Activated naive CD8-positive, alpha-beta T cell treated with anti-CD3 and anti-CD28 coated beads, Interleukin-2, amount 10 ng/mL, durations not matched to agents 7 days and 5 days (primary cell): ENCODE measurements around the gene E2F3. TPM values are rescaled to one million over a fixed set of nuclear protein-coding genes. Genes with fewer than 3 reads are reported as not detected.

Source experiments
- ATAC-seq: fragments of 150-1000 bp; cut with Tn5 transposase; one replicate; pipeline ENCODE4 v1.10.0; 2021; ENCODE audit warnings: low read depth, moderate library complexity
- POLR2A ChIA-PET: fragments of 350-600 bp; sonication (Branson Sonifier 250); formaldehyde crosslinking; loops from one replicate; lab custom pipeline; 2021; ENCODE audit warnings: antibody characterized with exemption; lab: Charles Lee
- DNase-seq: peaks from one replicate; pipeline ENCODE4 v3.0.0; 2021
- H3K27ac Mint-ChIP-seq: one replicate; pipeline ENCODE4 v1.8.0; 2022; ENCODE audit warnings: mild to moderate bottlenecking, mixed read lengths
- H3K27me3 Mint-ChIP-seq: one replicate; pipeline ENCODE4 v1.8.0; 2022; ENCODE audit warnings: mild to moderate bottlenecking, moderate library complexity, mixed read lengths
- H3K36me3 Mint-ChIP-seq: one replicate; pipeline ENCODE4 v1.8.0; 2021; ENCODE audit warnings: mild to moderate bottlenecking, mixed read lengths
- H3K4me1 Mint-ChIP-seq: one replicate; pipeline ENCODE4 v1.8.0; 2021; ENCODE audit warnings: mixed read lengths
- H3K4me3 Mint-ChIP-seq: one replicate; pipeline ENCODE4 v1.8.0; 2022; ENCODE audit warnings: mild to moderate bottlenecking, moderate library complexity, mixed read lengths
- H3K9me3 Mint-ChIP-seq: one replicate; pipeline ENCODE4 v1.8.0; 2021; ENCODE audit warnings: mixed read lengths
- total RNA-seq, 2 experiments: library from RNA; stranded (reverse); gene quantifications; one replicate each; pipeline ENCODE4 v1.2.3, GENCODE V29; 2021

The E2F3 gene
- total RNA-seq, 2 experiments from 2014 or later, result 26.8 to 28.0 TPM

DNA sequence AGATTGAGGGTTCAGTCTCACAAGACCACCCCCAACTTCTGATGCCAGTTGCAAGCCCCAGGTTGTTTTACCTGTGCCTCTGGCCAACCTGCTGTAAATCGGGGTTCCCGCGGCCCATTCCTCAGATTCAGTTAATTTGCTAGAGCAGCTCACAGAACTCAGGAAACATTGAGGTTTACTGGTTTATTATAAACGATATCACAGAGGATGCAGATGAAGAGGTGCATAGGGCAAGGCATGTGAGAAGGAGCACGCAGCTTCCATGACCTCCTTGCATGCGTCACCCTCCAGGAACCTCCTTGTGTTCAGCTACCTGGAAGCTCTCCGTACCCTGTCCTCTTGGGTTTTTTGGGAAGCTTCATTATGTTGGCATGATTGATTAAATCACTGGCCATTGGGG, 66.5 kb downstream of the E2F3 start:
- no peaks in the 10 kb centered on the region for H3K9me3 Mint-ChIP-seq
- DNase-seq (no peak), ATAC-seq (no peak)
- no peak overlapping the region for H3K4me3 Mint-ChIP-seq
- H3K27me3 Mint-ChIP-seq, result no peaks in the 10 kb centered on the region
- peaks cover 22% of the 10 kb centered on the region for H3K4me1 Mint-ChIP-seq
- POLR2A ChIA-PET, result no interaction called here
- H3K27ac Mint-ChIP-seq, result no peak overlapping the region
- H3K36me3 Mint-ChIP-seq, result peaks cover 46% of the 10 kb centered on the region

DNA sequence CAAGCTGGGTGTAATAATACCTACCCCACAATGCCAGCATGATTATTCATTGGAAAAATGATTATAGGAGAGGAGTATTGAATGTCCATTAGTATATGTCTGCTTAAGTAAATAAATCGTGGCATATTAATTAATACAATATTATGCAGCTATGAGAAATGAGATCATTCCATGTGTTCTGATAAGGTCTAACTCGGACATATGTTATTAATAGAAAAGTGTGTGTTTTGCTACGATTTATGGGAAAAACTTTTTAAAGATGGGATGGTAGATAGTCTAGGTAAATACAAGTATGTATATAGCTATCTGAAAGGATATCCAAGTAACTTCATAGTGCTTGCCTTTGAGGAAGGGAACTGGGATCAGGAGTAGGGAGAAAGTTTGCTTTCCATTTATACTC, 71.1 kb downstream of the E2F3 start:
- no peaks in the 10 kb centered on the region for H3K27me3 Mint-ChIP-seq
- H3K36me3 Mint-ChIP-seq, result peaks cover 18% of the 10 kb centered on the region
- H3K4me3 Mint-ChIP-seq, result no peak overlapping the region
- H3K9me3 Mint-ChIP-seq, result no peaks in the 10 kb centered on the region
- no peak for ATAC-seq
- no peak overlapping the region for H3K27ac Mint-ChIP-seq
- POLR2A ChIA-PET, result no interaction called here
- H3K4me1 Mint-ChIP-seq, result peaks cover 20% of the 10 kb centered on the region
- DNase-seq, result no peak

DNA sequence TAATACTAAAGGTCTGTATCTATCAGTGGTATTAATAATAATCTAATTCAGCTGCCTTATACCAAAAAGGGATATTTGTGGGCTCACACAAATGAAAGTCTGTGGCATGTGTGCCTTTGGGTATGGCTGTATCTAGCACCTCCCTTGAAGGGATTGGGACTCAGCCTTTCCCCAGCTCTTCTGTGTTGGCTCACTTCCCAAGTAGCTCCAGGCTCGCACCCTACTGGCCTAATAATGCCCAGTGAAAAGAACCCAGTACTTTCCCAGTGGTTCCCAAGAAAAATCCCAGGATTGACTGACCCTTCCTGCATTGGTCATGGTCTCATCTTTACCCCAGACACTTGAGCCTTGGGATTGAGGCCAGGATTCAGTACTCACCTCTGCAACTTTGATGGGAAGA, 71.8 kb downstream of the E2F3 start:
- POLR2A ChIA-PET, result no interaction called here
- peaks cover 18% of the 10 kb centered on the region for H3K36me3 Mint-ChIP-seq
- no peak for ATAC-seq
- no peaks in the 10 kb centered on the region for H3K9me3 Mint-ChIP-seq
- peaks cover 16% of the 10 kb centered on the region for H3K4me1 Mint-ChIP-seq
- no peak for DNase-seq
- H3K4me3 Mint-ChIP-seq, result no peak overlapping the region
- no peak overlapping the region for H3K27ac Mint-ChIP-seq
- no peaks in the 10 kb centered on the region for H3K27me3 Mint-ChIP-seq

DNA sequence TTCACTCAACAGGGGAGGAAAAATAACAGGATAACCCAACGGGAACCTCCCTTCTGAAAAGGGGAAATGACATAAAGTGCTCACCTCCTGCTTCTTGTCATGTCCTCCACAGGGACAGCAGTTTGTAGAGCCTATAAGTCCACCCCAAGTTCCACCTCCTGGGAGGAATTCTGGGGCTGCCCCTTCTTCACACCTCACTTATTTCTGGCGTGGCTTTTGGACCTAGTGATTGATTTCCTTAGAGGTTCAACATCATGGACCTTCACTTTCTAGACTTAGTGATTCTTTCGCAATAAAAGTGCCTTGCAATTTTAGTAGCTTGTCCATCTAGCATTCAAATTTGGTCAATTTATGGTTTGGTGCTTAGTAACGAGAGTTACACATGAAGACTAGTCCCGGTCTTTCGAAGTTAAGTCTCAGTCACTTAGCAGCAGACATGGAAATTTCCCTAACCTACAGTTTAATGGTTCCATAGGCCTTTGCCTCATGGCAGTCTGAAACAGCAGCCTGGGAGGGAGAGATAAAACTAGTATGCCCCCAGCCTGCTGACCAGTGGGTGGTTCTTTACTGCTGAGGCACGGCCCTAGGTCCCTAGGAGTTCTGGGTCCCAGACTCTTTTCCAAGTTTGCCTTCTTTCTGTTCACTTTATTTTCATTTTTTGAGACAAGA, 73.3 kb downstream of the E2F3 start:
- DNase-seq (no peak), ATAC-seq (no peak)
- POLR2A ChIA-PET, result no interaction called here
- Mint-ChIP-seq H3K9me3 (no peaks in the 10 kb centered on the region), H3K36me3 (peaks cover 12% of the 10 kb centered on the region), H3K4me3 (no peak overlapping the region), H3K4me1 (peaks cover 14% of the 10 kb centered on the region), H3K27me3 (no peaks in the 10 kb centered on the region), H3K27ac (no peak overlapping the region)

DNA sequence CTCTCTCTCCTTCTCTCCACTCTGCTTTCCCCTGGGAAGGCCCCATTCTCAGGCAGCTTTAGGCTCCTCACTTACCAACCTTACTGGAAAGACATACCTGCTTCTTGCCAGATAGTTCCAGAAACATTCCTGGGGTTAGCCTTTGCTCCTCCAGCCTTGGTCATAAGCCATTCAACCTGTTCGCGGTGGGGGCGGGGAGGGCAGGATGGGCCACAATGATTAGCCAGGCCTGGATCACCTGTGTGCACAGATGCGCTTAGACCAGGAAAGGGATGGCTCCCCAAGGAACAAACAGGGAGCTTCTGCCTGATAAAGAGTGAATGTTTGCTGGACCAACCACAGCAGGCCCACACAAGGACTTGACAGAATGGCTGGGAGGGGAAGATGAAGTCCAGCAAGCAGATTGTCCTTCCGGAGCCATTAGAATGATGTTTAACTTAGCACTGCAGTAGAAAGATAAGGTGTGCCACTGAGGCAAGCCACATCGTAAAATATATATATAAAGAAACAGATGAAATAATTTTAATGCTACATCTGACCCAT, 74.9 kb downstream of the E2F3 start:
- Mint-ChIP-seq H3K27me3 (no peaks in the 10 kb centered on the region), H3K27ac (no peak overlapping the region), H3K9me3 (no peaks in the 10 kb centered on the region), H3K4me1 (peaks cover 14% of the 10 kb centered on the region), H3K36me3 (peaks cover 15% of the 10 kb centered on the region), H3K4me3 (no peak overlapping the region)
- POLR2A ChIA-PET, result no interaction called here
- ATAC-seq, result no peak
- DNase-seq, result no peak

DNA sequence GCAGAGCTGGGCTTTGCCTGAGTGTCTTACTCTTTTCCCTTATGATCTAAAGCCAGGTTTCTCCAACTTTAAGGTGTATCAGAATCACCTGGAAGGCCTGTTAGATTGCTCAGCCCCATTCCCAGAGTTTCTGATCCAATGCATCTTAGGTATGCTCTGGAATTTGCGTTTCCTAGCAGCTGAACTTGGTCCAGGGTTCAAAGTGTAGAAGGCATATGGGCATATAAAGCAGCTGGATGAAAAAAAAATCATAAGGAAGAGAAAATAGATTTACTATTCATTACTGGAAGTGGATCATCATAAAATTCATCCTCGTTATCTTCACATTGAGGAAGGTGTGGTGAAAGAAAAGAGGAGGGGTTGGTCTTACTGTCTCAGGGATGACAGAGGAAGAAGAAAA, 75.8 kb downstream of the E2F3 start:
- Mint-ChIP-seq H3K4me1 (peaks cover 14% of the 10 kb centered on the region), H3K27ac (no peak overlapping the region), H3K9me3 (no peaks in the 10 kb centered on the region), H3K4me3 (no peak overlapping the region), H3K27me3 (no peaks in the 10 kb centered on the region), H3K36me3 (peaks cover 20% of the 10 kb centered on the region)
- POLR2A ChIA-PET, result no interaction called here
- DNase-seq, result no peak
- ATAC-seq, result no peak

DNA sequence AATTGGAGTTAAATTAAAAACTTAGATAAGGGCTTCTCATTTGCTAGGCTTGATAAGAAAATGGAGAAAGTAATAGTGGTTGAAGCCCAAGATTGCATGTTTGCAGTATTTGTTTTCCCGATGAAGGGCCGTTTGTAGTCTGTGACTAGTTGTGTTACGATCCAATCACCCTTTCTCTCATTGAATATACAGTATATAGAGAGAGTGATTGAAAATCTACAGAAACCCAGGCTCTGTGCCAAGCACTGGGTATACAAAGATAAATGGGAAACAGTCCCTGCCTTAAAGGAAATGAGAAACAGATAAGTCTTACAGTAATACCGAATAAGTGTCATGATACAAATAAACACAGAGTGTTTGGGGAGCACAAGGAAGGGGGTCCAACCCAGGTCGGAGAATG, 77.4 kb downstream of the E2F3 start:
- Mint-ChIP-seq H3K4me3 (no peak overlapping the region), H3K27ac (no peak overlapping the region), H3K27me3 (no peaks in the 10 kb centered on the region), H3K9me3 (no peaks in the 10 kb centered on the region), H3K36me3 (peaks cover 24% of the 10 kb centered on the region), H3K4me1 (peaks cover 9% of the 10 kb centered on the region)
- DNase-seq (no peak), ATAC-seq (no peak)
- POLR2A ChIA-PET, result no interaction called here

DNA sequence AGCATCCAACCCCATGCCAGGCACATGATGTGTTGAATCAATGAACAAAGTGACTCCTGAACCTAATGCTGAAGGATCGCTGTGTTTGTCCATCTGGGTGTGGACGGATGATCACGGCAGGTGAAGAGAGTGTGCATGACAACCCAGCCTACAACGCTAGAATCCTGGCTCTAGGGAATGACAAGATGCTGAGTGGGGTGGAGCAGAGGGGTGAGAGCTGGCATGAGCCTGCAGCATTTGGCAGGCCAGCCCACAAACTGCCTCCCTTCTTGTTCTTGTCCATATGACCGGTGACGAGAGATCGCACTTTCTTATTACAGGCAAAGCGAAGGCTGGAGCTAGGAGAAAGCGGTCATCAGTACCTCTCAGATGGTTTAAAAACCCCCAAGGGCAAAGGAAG, 77.8 kb downstream of the E2F3 start:
- H3K4me3 Mint-ChIP-seq, result no peak overlapping the region
- ATAC-seq (no peak), DNase-seq (no peak)
- H3K27ac Mint-ChIP-seq, result no peak overlapping the region
- H3K27me3 Mint-ChIP-seq, result no peaks in the 10 kb centered on the region
- H3K9me3 Mint-ChIP-seq, result no peaks in the 10 kb centered on the region
- POLR2A ChIA-PET, result no interaction called here
- H3K36me3 Mint-ChIP-seq, result peaks cover 28% of the 10 kb centered on the region
- H3K4me1 Mint-ChIP-seq, result peaks cover 4% of the 10 kb centered on the region

DNA sequence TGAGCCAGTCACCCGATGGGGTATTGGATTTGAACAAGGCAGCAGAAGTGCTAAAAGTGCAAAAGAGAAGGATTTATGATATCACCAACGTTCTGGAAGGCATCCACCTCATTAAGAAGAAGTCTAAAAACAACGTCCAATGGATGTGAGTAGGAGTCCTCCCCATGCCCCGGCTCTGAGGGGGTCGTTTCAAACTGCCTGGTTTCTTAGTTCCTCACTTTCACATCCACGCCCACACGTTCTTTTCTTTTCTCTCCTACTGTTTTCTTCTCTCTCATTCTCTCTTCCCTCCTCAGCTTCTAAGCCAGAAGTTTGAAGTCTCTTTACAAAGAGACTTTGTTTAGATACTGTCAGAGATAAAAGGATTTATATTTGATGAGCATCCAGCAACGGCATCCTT, 79.6 kb downstream of the E2F3 start:
- DNase-seq (no peak), ATAC-seq (no peak)
- POLR2A ChIA-PET, result no interaction called here
- peaks cover 2% of the 10 kb centered on the region for H3K4me1 Mint-ChIP-seq
- peaks cover 38% of the 10 kb centered on the region for H3K36me3 Mint-ChIP-seq
- no peak overlapping the region for H3K4me3 Mint-ChIP-seq
- H3K27ac Mint-ChIP-seq, result no peak overlapping the region
- no peaks in the 10 kb centered on the region for H3K27me3 Mint-ChIP-seq
- no peaks in the 10 kb centered on the region for H3K9me3 Mint-ChIP-seq

DNA sequence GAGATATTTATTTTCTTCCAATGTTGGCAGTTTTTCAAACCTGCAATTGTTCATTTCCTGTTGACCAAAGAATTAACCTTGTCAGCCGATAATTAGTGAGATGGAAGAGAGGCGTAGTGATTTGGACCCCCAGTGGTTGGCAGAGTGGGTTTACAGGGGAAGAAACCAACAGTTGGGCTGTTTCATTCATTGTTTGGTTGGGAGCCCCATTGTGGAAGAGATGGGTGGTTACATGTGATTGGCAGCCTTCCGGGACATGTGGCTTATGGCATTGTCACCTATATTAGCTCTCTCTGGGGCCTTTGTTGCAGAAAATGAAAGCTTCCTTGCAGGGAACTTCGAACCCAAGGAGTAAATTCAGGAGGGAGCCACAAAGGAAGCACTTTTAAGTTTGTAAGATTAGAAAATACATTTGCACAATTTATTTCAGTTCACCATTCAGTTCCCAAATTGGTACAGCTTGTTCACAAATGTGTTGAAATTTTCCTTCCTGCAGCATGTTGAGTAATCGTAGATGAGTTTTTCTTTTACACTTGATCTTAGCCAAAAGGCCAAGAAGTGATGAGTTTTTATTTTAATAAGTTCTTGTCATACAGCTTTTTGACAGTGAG, 82.3 kb downstream of the E2F3 start:
- no peak overlapping the region for H3K27ac Mint-ChIP-seq
- POLR2A ChIA-PET, result no interaction called here
- H3K4me1 Mint-ChIP-seq, result peaks cover 1% of the 10 kb centered on the region
- H3K9me3 Mint-ChIP-seq, result no peaks in the 10 kb centered on the region
- peaks cover 57% of the 10 kb centered on the region for H3K36me3 Mint-ChIP-seq
- H3K27me3 Mint-ChIP-seq, result no peaks in the 10 kb centered on the region
- H3K4me3 Mint-ChIP-seq, result no peak overlapping the region
- ATAC-seq (no peak), DNase-seq (no peak)

DNA sequence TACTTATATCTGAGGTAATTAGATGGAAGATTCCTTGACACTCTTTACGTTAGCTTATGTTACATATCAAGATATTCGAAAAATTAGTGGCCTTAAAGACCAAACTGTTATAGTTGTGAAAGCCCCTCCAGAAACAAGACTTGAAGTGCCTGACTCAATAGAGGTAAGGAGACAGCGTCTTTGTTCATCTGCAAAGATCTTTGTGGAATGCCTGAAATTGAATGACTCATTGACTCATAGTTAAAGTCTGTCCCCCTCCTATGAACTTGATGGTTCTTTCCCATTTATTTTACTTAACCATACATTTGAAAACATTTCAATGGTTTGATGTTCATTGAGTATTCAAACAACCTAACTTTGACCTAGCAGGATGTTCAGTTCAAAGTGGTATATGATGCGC, 85.0 kb downstream of the E2F3 start:
- Mint-ChIP-seq H3K27me3 (no peaks in the 10 kb centered on the region), H3K9me3 (no peaks in the 10 kb centered on the region), H3K27ac (no peak overlapping the region), H3K36me3 (peaks cover 65% of the 10 kb centered on the region), H3K4me3 (no peak overlapping the region), H3K4me1 (no peaks in the 10 kb centered on the region)
- ATAC-seq (no peak), DNase-seq (no peak)
- POLR2A ChIA-PET, result no interaction called here

DNA sequence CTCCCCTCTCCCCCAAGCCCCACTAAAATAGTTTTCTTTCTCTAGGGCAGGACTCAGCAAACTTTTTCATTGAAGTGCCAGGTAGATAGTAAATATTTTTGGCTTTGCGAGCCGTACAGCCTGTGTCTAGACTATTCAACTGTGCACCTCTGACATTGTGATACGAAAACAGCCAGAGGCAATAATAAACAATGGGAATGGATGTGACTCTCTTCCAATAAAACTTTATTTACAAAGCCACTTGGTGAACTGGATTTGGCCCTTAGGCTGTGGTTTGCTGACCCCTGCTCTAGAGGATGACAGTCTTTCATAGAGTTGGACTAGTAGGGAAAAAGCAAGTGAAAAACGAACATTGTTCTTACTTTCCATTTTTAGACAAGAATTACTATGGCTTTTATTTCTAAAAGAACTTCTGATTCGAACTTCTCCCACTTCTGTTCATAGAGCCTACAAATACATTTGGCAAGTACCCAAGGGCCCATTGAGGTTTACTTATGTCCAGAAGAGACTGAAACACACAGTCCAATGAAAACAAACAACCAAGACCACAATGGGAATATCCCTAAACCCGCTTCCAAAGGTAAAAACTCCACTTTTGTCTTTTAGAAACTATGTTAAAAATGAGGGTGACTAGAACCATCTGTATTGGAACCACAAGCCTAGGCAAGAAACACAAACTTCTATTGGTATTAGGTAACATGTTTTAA, 86.1 kb downstream of the E2F3 start:
- POLR2A ChIA-PET, result no interaction called here
- no peak overlapping the region for H3K27ac Mint-ChIP-seq

DNA sequence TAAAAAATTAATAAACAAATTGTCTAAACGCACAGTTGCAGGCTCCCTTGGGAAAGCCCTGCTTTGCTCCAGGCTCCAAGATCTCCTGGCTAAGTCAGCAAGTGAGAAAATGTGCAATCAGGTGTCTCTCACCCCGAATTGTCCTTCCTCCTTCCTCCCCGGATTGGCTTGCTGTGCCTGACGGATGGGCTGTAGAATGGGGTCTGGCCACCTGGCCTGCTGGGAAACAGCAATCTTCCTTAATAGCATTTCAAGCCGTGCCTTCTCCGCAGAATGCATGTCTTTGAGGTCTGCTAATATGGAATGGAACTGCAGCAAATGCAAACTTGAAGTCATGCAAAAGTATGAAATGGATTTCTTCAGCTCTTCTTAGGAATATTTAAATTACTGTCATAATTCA, 88.9 kb downstream of the E2F3 start:
- no peak overlapping the region for H3K4me3 Mint-ChIP-seq

More for the DNA sequence above, 86.1 kb downstream of the E2F3 start:
- peaks cover 59% of the 10 kb centered on the region for H3K36me3 Mint-ChIP-seq
- H3K4me3 Mint-ChIP-seq, result no peak overlapping the region
- no peaks in the 10 kb centered on the region for H3K4me1 Mint-ChIP-seq
- ATAC-seq, result no peak
- no peaks in the 10 kb centered on the region for H3K9me3 Mint-ChIP-seq
- H3K27me3 Mint-ChIP-seq, result no peaks in the 10 kb centered on the region
- DNase-seq, result no peak

DNA sequence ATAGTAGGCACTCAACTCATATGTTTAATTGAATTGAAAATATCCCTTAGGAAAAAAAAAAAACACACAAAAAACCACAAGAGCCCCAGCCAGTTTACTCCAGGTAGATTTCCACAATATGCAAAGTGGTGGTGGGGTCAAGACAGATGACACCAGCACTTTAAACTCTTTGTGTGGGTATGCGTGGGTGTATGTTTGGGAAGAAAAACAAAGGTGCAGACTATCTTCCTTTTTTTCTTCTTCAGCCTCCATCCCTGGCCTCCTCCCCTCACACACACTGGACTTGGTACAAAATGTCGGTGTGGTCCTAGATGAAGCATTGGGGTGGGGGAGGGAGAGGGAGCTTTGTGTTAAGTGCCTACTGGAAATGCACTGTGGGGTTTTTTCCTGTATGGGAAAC, 90.4 kb downstream of the E2F3 start:
- no peak for DNase-seq
- Mint-ChIP-seq H3K4me3 (no peak overlapping the region), H3K27ac (no peak overlapping the region), H3K27me3 (peaks cover under 1% of the 10 kb centered on the region), H3K36me3 (peaks cover 32% of the 10 kb centered on the region), H3K9me3 (no peaks in the 10 kb centered on the region), H3K4me1 (no peaks in the 10 kb centered on the region)
- POLR2A ChIA-PET, result no interaction called here
- no peak for ATAC-seq

More for the DNA sequence above, 88.9 kb downstream of the E2F3 start:
- no peaks in the 10 kb centered on the region for H3K4me1 Mint-ChIP-seq
- DNase-seq, result no peak
- no peak for ATAC-seq
- H3K27me3 Mint-ChIP-seq, result no peaks in the 10 kb centered on the region
- POLR2A ChIA-PET, result no interaction called here
- no peak overlapping the region for H3K27ac Mint-ChIP-seq
- H3K36me3 Mint-ChIP-seq, result peaks cover 41% of the 10 kb centered on the region
- no peaks in the 10 kb centered on the region for H3K9me3 Mint-ChIP-seq
